HG03139 (cell line): Measurements from ENCODE around the gene AADACL4.

Source experiments
- ATAC-seq: cut with Tn5 transposase; IDR thresholded peaks from one replicate; pipeline ENCODE4 v1.9.1; 2021; ENCODE audit not compliant: unreplicated experiment

The AADACL4 gene

DNA sequence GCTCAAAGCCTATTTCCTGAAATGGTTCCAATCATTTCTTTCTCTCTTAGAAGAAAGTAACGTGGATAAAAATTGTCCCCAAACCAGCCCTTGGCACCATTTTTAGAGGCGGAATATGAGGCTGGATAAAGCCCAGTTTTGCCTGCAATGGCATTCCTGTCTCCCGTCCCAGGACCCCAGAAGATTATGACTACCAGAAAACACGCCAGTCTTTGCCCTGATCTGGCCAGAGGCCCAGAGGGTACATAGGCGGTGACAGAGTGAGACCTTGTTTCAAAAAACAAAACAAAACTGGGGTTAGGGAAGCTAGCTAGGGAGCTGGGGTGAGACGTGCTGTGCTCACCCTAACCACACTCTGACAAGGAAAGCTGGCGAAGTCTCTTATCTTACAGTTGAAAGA is at the start of gene AADACL4:
Gene AADACL4 (plus strand): TSS at position 301 of the 400 bp plus-strand sequence. CDS start 462 bp downstream, outside the sequence.
- ATAC-seq, result no peak

DNA sequence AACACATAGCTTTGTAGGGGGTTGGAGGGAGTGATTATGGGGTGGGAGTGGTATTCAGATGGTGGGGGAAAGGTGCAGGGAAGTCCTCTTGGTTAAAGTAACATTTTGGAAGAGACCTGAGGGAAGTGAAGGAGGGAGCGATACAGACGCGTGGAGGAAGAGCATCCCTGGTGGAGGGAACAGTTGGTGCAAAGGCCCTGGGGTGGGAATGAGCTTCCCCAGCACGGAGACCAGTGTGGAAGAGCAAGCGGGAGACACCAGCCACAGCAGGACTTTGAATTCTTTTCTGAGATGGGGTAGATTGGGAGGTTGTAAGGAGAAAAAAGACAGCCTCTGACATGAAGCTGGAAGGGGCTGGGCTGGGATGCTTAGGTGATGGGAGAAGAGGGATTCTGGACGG is 49.4 kb upstream of the AADACL4 start:
- ATAC-seq, result no peak

DNA sequence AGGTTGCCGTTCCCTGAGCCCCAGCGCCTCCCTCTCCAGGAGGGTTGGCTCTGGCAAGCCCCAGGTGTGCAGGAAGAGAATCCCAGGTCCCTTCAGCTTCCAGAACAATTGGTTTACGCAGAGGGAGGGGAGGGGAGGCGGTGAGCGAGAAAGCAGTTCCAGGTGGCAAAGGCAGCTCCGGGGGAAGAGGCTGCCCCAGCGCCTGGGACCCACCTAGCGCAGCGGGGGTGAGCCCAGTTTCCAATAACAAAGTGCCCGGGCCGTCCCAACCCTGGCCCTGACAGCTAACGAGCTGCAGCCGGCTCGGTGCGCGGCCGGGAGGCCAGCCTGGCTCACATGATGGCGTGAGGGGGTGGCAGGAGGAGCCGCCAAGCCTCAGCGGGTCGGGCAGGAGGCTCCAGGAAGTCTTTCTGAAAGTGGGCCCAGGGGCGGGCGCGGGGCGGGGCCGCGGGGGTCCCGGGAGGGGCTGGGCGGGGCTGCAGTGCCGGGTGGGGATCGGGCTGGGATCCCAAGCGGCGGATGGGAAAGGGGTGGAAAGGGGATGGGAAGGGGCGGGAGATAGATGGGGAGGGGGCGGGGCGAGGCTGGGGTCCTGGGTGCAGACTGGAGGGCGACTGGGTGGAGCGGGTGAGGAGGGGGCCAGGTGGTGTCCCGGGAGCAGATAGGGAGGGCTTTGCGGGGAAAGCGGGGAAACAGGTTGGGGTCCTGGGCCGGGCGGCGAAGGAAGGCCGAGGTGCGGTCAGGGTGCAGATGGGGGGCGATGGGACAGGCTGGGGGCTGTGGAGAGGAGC is 48.7 kb upstream of the AADACL4 start:
- ATAC-seq, result no peak

DNA sequence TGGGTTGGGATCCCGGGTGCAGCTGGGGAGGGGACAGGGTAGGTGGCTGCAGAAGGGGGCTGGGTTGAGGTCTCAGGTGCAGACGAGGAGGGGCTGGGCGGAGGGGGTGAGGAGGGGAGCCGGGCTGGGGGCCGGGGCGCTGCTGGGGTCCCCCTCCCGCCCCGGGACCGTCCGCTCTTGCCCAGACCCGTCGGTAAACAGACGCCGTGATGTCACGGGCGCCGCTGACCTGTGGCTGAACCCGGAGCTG is 48.2 kb upstream of the AADACL4 start:
- no peak for ATAC-seq

DNA sequence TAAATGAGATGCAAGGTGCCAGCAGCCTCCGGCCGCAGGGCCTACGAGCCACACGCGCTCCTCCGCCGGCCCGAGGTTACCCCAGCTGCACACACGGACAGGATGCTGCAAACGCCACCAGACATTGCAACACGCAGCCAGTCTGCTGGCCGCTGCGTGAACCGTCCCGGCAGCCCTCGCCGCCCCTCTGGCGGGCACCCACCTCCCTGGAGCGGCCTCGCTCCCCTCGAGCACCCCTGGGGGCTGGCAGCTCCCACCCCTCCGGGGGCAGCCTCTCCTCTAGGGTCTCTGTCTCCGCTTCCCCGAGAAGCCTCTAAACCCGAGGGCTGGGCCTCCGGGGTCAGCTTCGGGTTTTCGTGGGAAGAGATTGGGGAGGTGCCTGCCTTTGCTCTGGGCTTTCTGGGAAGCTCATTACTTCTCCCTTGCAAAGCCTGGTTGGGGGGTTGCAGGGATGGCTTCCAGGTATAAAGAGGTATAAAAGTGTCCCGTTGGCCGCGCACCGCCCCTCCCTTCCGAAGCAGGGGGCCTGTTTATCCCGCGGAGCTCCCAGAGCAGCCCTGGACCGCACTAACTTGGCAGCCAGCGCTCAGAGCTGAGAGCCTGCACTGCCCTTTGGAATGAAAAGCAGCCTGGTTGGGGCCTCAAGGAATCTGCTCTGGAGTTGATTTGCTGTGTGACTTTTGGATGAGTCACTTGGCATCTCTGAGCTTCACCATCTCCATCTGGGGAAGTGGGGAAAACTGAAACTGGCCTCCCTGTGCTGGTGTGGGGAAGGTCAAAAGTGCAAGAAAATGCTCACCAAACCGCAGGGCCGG is 47.7 kb upstream of the AADACL4 start:
- no peak for ATAC-seq

DNA sequence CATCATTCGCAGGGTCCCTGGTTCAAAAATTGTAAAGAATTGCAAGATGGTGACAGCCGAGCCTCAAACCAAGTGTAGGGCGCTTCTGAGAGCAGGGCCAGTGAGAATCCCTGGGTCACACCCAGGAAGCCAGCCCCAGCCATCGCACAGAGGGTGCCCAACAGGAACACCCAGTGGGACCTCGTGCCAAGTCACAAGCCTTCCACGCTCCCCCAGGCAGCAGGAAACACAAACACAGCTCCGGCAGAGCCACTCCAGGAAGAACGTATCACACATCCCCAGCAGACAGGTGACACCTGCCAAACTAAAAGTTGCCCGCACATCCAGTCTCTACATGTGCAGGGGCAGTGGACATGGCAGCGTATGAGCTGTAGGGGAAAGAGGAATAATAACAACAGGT is 46.1 kb upstream of the AADACL4 start:
- no peak for ATAC-seq

DNA sequence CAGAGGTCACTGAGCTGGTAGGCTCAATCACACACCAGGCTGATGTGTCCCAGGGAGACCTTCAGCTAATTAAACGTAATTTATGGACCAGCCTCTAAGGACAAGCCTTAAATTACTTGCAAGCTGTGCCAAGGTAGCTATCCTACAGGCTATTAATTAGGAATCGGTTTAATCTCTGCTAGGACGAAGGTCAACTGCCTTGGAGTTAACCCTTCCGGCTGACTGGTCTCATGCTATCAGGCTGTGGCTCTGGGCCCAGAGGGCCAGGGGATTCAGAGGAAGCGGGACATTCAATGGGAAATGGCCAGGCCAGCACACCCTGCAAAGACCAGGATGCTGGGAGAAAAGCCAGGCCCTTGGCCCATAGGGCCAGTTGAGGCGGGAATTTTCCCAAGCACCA is 44.9 kb upstream of the AADACL4 start:
- no peak for ATAC-seq

DNA sequence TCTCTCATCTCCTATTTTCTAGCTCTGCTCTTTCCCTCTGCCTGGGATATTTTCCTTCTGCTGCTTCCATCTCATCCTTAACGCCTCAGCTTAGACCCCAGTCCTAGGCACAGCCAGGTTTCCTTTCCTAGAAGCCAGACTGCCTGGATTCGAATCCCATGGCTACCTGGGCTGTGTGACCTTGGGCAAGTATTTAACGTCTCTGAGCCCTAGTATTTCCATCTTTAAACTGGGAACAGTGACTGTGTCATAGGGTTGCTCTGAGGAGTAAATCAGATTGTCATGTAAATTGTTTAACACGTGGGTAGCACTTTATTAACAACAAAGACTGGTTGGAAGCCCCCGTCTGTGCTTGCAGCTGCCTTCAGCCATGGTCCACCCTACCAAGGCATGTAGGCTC is 44.2 kb upstream of the AADACL4 start:
- no peak for ATAC-seq

DNA sequence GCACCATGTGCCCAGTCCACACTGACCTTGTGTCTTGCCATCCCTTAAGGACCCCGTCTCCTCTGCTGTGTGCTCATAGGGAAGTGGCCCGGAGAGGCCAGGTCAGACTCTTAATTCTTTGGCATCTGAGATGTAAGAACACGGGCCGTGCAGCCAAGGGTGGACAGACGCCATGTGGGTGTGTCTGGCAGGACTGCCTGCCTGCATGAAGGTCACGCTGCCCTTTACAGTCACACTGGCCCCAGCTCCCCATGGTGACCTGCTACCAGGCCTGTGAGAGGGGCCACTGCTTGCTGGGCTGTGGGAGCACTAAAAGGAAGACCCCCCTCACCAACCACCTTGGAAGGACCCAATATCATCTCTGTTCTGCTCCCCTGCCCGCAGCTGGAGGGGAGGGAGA is 43.5 kb upstream of the AADACL4 start:
- ATAC-seq, result no peak

DNA sequence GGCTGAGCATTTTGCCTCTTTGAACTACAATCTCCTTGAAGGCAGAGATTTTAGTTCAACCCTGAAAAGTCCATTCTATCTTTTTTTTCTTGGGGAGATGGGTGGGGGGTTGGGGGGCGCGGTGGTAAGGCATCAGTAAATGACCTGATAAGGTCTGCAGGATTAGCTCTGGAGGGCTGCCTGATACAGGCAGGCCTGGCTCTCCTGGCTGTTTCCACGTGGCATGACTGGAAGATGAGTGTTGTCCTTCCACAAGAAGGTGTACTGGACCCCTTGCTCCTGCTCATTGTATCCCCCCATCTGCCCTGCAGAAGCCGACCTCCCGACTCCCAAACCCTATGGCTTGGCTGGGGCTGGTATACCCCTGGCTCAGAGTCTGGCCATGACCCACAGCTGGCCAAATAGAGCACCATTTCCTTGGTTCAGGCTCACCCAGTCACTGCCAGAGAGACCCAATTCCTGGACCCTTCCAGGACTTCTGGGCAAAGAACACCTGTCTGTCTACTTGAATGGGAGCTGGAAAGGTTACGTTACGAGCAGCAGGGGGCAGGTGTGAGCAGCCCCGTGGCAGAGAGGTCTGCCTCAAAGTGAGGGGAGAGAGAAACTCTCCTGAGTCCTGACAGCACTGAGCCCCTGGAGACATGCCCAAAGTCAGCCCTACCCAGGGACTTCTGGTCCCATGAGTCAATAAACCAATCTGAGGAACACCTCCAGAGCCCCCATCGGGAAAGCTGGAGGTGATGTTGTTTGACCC is 42.8 kb upstream of the AADACL4 start:
- ATAC-seq, result no peak

DNA sequence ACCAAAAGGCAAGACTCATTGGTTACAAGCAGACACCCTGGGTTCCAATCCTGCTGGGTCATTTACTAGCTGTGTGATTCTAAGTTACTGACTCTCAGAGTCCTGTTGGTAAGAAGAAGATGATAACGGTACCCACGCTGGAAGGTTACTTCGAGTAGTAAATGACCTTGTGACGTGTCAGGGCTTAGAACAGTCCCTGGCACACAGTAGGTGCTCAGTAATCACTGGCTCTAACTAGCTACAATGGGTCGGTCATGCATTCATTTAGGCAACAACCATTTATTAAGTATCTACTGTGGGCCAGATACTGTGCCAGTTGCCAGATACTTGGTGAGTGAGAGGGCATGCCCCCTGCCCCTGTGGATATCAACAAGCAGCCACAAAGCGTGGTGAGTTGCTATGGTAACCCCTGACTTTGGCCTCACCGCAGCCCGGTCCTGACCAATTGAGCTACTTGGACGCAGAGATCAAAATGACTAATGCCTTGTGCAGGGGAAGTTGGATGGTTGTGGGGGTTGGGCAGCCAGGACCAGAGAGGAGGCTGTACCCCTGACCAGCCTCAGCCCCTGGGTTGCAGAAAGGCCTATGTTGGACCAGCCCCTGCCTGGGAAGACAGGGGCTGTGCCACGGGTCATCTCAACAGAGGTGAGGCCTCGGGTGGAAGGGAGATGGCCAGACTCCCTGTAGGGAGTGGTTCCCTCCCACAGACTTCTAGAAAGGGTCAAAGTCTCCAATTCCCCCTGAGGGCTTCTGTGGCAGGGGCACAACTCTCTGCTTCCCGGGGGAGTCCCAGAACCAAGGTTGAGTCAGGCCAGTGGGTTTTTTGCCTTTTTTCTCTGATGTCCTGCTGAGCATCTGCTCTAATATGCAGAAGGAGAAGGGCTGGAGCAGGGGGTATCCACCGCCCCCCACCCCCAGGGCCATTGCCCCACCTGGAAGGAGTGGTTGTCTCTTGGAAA is 41.9 kb upstream of the AADACL4 start:
- ATAC-seq, result no peak

DNA sequence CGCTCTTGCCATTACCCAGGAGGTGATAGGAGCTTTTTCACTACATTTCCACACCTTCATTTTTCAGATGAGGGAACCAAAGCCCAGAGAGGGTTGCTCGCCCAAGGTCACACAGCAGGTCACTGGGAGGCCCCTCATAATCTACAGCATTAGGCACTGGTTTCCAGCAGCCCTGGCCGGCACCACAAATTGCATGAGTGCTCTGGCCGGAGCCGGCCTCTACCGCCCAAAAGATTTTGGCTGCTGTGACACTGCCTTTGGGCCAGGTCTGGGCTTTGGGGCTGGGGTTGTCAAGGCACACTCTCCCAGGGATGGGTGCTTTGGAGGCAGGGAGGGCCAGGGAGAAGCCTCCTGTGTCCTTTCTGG is 41.2 kb upstream of the AADACL4 start:
- no peak for ATAC-seq

DNA sequence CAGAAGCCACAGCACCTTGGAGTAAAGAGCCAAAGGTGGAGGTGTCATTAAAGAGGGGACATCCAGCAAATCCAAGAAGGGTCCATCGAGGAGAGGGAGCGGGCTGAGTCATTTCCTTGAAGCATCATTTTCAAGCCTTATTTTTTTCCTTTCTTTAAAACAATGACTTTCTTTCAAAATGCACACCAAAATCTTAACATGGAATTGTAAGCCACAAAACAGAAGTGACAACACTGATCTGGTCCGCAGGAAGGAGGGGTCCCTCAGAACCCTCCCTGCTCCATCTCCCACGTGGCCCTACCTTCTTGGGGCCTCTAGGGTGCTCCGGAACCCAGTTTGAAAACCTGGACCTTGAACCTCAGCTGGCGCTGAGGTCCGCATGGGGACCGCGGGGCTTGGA is 40.7 kb upstream of the AADACL4 start:
- ATAC-seq, result no peak

DNA sequence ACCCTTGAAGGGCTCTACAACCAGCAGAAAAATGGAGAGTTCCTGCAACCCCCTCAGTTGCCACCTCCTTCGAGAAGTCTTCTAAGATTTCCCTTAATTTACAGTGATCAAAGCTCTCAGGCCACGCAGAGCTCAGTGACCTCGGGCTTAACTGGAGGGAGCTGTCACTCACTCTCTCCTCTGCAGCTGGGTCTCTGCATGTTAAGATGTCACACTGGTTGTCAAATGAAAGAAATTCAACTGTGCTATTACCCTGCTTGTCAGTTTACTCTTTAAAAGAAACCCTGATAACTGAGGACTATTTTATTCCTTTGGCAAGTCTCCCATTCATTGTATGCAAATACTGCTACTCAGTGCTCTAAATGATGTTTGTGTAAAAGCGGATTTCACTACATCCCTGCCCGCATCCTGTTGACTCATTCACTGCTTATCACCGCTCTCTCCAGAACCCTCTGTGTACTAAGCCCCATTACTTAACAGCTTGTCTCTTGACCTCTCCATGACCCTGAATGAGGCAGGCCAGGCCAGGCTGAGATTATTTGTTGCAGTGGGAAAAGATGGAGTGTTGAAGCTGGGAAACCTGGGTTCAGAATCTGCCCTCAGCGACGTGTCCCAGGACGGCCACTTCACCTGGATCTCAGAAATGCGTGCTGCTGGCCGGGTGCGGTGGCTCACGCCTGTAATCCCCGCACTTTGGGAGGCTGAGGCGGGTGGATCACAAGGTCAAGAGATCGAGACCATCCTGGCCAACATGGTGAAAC is 39.6 kb upstream of the AADACL4 start:
- ATAC-seq, result no peak

DNA sequence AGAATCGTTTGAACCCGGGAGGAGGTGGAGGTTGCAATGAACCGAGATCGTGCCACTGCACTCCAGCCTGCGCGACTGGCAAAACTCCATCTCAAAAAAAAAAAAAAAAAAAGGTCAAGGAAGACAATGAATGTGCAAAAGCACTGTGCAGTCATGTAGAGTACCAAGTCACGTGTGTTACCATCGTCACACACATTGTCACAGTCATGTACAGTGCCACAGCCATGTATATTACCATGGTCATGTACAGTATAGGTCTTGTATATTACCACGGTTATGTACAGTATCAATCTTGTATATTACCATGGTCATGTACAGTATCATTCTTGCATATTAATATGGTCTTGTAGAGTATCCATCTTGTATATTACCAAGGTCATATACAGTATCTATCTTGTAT is 38.9 kb upstream of the AADACL4 start:
- ATAC-seq, result no peak

DNA sequence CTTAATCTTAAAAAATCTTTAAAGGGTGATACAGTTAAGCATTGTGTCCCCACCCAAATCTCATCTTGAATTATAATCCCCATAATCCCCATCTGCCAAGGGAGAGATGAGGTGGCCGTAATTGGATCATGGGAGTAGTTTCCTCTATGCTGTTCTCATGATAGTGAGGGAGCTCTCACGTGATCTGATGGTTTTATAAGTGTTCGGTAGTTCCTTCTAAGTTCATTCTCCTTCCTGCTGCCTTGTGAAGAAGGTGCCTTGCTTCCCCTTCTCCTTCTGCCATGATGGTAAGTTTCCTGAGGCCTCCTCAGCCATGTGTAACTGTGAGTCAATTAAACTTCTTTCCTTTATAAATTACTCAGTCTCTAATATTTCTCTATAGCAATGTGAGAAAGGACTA is 36.6 kb upstream of the AADACL4 start:
- ATAC-seq, result no peak

DNA sequence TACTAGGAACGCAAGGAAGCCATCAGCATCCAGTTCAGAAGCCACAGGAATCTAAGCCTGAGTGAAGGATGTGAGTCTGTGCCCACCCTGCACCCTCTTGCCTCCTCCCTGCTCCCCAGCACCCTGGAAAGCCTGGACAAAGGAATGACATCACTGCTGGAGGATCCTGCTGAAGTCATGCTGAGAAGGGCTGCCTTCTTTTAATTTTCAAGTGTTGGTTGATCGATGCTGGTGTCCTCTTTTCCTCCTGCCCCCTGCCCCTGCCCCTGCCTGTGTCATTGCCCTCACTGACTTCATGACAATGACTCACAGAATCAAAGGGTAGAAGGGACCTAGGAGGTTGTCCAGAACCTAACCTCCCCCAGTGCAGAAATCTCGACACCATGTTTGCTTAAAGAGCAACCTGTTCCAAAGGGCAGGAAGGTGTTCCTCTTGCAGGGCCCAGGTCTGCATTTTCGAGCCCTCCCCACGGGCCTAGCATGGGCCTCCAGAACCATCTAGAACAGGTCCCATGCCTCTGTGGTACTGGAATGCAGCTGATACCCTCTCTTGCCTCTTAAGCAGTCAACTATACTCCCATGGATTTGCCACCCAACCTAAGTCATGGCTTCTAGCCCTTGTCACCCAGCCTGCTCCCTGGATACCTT is 35.5 kb upstream of the AADACL4 start:
- ATAC-seq, result no peak

DNA sequence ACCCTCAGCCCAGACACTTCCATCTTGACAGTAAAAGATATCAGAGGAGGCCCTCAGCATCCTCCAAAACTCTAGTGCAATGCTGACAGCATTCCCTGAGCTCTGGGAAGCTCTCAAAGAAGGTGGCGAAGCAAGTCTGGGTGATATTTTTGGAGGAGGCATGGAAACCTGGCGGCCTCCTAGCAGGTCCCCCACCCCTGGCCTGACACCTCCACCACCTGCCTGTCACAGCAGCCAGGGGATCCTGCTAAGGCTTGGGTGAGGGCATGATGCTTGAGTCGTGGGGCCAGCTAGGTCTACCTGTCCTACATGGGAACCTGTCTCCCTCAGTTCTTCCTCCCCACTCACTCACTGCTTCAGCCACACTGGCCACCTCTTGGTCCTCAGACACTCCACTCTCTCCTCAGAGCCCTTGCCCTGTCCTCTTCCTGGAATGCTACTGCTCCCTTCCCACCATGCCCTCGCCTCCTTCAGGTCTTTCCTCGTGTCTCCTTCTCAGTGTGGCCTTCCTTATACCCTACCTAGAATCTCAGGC is 34.3 kb upstream of the AADACL4 start:
- no peak for ATAC-seq

DNA sequence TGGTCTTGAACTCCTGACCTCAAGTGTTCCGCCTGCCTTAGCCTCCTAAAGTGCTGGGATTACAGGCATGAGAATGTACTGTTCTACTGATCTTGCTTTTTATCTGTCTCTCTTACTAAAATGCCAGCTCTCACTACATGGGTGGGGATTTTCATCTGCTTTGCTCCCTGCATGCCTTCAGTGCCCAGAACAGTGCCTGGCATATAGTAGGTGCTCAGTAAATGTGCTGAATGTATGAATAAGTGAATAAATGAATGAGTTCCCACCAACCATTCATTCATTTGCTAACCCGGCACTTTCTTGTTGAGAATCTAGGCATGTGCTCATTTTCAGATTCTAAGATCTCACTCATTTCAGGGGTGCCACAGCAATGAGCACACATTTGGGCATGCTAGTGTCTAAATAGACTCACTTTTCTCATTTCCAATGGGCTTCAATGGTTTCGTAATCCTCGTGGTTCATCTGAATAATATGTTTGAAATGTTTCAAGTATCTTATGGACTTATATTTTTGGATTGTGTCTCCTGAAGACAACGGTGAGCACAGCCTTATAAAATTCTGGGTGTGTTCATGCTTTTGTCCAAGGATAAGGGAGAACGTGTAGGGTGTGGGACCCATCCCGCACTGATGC is 33.5 kb upstream of the AADACL4 start:
- no peak for ATAC-seq
